Spinal cord (tissue), 10 donors: ENCODE results near the gene NACC1. TPM values are rescaled to one million over a fixed set of nuclear protein-coding genes. Genes with fewer than 3 reads are reported as not detected.
A peak's percentile ranks its signal among the peaks of the same experiment; 100 is the strongest.
"Not testable (repeated sequence)": the region's sequence is repeated elsewhere in the genome, so short reads cannot be mapped to it uniquely, and the experiment has no call there.

Experiments used
- DNase-seq, 6 donors: peaks; one replicate each; pipeline versions ENCODE4 v3.0.0 to v3.0.0-alpha.2; 2013 to 2015; ENCODE audit warnings: low spot score in 6 of 6, low read depth in 4 of 6
- H3K27ac ChIP-seq: one replicate; pipeline ENCODE4 v1.5.1; 2013; ENCODE audit warnings: low read depth, low read length, control low read depth
- H3K27me3 ChIP-seq: one replicate; pipeline ENCODE4 v1.6.1; 2013; ENCODE audit warnings: low read length; ENCODE audit not compliant: control insufficient read depth, insufficient read depth
- H3K36me3 ChIP-seq: one replicate; pipeline ENCODE4 v1.6.1; 2013; ENCODE audit warnings: low read length; ENCODE audit not compliant: control insufficient read depth, insufficient read depth
- H3K4me1 ChIP-seq: one replicate; pipeline ENCODE4 v1.6.1; 2013; ENCODE audit warnings: low read length; ENCODE audit not compliant: control insufficient read depth, insufficient read depth
- H3K4me3 ChIP-seq: one replicate; pipeline ENCODE4 v1.5.1; 2013; ENCODE audit warnings: low read depth, low read length, control low read depth
- H3K9me3 ChIP-seq: one replicate; pipeline ENCODE4 v1.6.1; 2013; ENCODE audit warnings: low read length; ENCODE audit not compliant: control insufficient read depth, insufficient read depth
- WGBS: methylation state at CpG from one replicate; pipeline ENCODE4 v1.1.5; 2013; ENCODE audit warnings: missing lambda C conversion rate; ENCODE audit not compliant: insufficient coverage; 5-methylcytosine and 5-hydroxymethylcytosine counted together
- polyA plus RNA-seq, 2 donors: library from polyadenylated mRNA; unstranded; fragments of 120-200 nt; gene quantifications; one replicate each; pipeline ENCODE4 v1.2.1, GENCODE V29; 2013; ENCODE audit not compliant: insufficient read length in 2 of 2
- total RNA-seq, 2 donors: library from RNA; depleted of rRNA in 1 of 2; stranded (reverse); fragments of 120-200 nt in 1 of 2; fragments of >200 nt in 1 of 2; gene quantifications; one replicate each; pipeline versions ENCODE4 v1.2.3 to v1.2.4, GENCODE V29; 2013 to 2014
- donor health status: healthy.

The NACC1 gene
- total and polyA plus RNA-seq, 4 donors, result 13.3 to 45.7 (median 34.0) TPM

- Histone ChIP-seq H3K4me1 (no peaks in the 10 kb centered on the region), H3K27me3 (no peaks in the 10 kb centered on the region), H3K27ac (no peak overlapping the region), H3K36me3 (peaks cover 73% of the 10 kb centered on the region), H3K4me3 (no peak overlapping the region), H3K9me3 (no peaks in the 10 kb centered on the region)
- no peak for DNase-seq
- whole genome bisulfite sequencing, result 91% methylated on average over 20 of the region's 28 CpGs
Observed at GRCh38 chr19:13137290-13137794, 19.3 kb downstream of the NACC1 start.

GRCh38 chr19:13138171-13138915, 20.3 kb downstream of the NACC1 start:
- DNase-seq, result no peak
- Histone ChIP-seq H3K27ac (no peak overlapping the region), H3K36me3 (peaks cover 77% of the 10 kb centered on the region), H3K4me1 (no peaks in the 10 kb centered on the region), H3K4me3 (no peak overlapping the region), H3K27me3 (no peaks in the 10 kb centered on the region), H3K9me3 (no peaks in the 10 kb centered on the region)
- 91% methylated on average over 35 of the region's 40 CpGs for WGBS

- 75% methylated on average over 9 of the region's 10 CpGs for WGBS
- no peaks in the 10 kb centered on the region for H3K9me3 ChIP-seq
- H3K27me3 ChIP-seq, result no peaks in the 10 kb centered on the region
- DNase-seq, result no peak
- H3K4me3 ChIP-seq, result no peak overlapping the region
- H3K27ac ChIP-seq, result no peak overlapping the region
- no peaks in the 10 kb centered on the region for H3K4me1 ChIP-seq
- peaks cover 77% of the 10 kb centered on the region for H3K36me3 ChIP-seq
Observed at GRCh38 chr19:13138916-13139198, 20.8 kb downstream of the NACC1 start.

- DNase-seq, result no peak
- Histone ChIP-seq H3K27me3 (no peaks in the 10 kb centered on the region), H3K4me1 (no peaks in the 10 kb centered on the region), H3K4me3 (no peak overlapping the region), H3K27ac (no peak overlapping the region), H3K36me3 (peaks cover 79% of the 10 kb centered on the region), H3K9me3 (no peaks in the 10 kb centered on the region)
- WGBS, result no CpG with 5 or more reads among the region's 11 CpGs
Observed at GRCh38 chr19:13139633-13140311, 21.7 kb downstream of the NACC1 start.

- Histone ChIP-seq H3K9me3 (no peaks in the 10 kb centered on the region), H3K36me3 (peaks cover 36% of the 10 kb centered on the region), H3K4me3 (no peak overlapping the region), H3K4me1 (peaks cover 26% of the 10 kb centered on the region), H3K27me3 (no peaks in the 10 kb centered on the region), H3K27ac (no peak overlapping the region)
- WGBS, result 72% methylated on average over 3 of the region's 16 CpGs
- DNase-seq, result no peak
Observed at GRCh38 chr19:13146763-13147563, 28.9 kb downstream of the NACC1 start.

- Histone ChIP-seq H3K36me3 (peaks cover 33% of the 10 kb centered on the region), H3K4me3 (peak overlapping the region; percentile 90), H3K4me1 (peaks cover 43% of the 10 kb centered on the region), H3K27ac (peak overlapping the region; percentile 98)
- WGBS, result 43% methylated on average over 12 of the region's 17 CpGs
- DNase-seq, H3K9me3 ChIP-seq, H3K27me3 ChIP-seq: not testable (repeated sequence)
Observed at GRCh38 chr19:13149173-13149627, 31.1 kb downstream of the NACC1 start.

- H3K36me3 ChIP-seq, result peaks cover 29% of the 10 kb centered on the region
- DNase-seq, result peak in 2 of 6 donors; percentile 73 to 75
- peaks cover 3% of the 10 kb centered on the region for H3K27me3 ChIP-seq
- H3K27ac ChIP-seq, result peak overlapping the region; percentile 98
- H3K4me3 ChIP-seq, result peak overlapping the region; percentile 90
- WGBS, result under 1% methylated on average over 41 of the region's 46 CpGs
- peaks cover 48% of the 10 kb centered on the region for H3K4me1 ChIP-seq
- H3K9me3 ChIP-seq, result no peaks in the 10 kb centered on the region
Observed at GRCh38 chr19:13149628-13150186, 31.6 kb downstream of the NACC1 start.

- peak in 4 of 6 donors; percentile 85 to 98 (median 94) for DNase-seq
- under 1% methylated on average over 40 of the region's 51 CpGs for WGBS
- Histone ChIP-seq H3K4me3 (peak within 1 kb of the TSS; percentile 90), H3K9me3 (no peaks in the 10 kb centered on the region), H3K27me3 (peaks cover 3% of the 10 kb centered on the region), H3K36me3 (peaks cover 23% of the 10 kb centered on the region), H3K4me1 (peaks cover 54% of the 10 kb centered on the region), H3K27ac (peak within 1 kb of the TSS; percentile 98)
Observed at GRCh38 chr19:13150187-13150930, 32.3 kb downstream of the NACC1 start, which contains the start of the genes IER2 and STX10. TSS of gene IER2 (plus strand) at chr19:13150411. CDS start at chr19:13153187, 2,776 bp downstream. TSS of gene STX10 (minus strand) at chr19:13150375. CDS start at chr19:13150173, 202 bp downstream.
